ENCODE results near the gene OR1M1. TPM values are rescaled to one million over a fixed set of nuclear protein-coding genes. Genes with fewer than 3 reads are reported as not detected.

Gene OR1M1
- total RNA-seq, 1 donor from 2014 or later = not detected

GRCh38 chr19:9075064-9075949 lies 11.6 kb upstream of the OR1M1 start:
- Mint-ChIP-seq H3K9me3 (ENCODE audit: unreplicated experiment) (no peaks in the 10 kb centered on the region), H3K4me1 (ENCODE audit: unreplicated experiment) (peaks cover 16% of the 10 kb centered on the region), H3K27ac (ENCODE audit: unreplicated experiment) (peak overlapping the region; percentile 47), H3K36me3 (ENCODE audit: unreplicated experiment) (no peaks in the 10 kb centered on the region), H3K27me3 (ENCODE audit: unreplicated experiment) (no peaks in the 10 kb centered on the region), H3K4me3 (ENCODE audit: unreplicated experiment) (peak overlapping the region; percentile 18)
- TF ChIP-seq CTCF (IDR thresholded peaks at IDR 0.05) = no peak
- DNase-seq (ENCODE audit: extremely low spot score, unreplicated experiment) = peak; percentile 86

GRCh38 chr19:9076901-9077300 lies 10.0 kb upstream of the OR1M1 start:
- Mint-ChIP-seq H3K27ac (ENCODE audit: unreplicated experiment) (no peak overlapping the region), H3K4me3 (ENCODE audit: unreplicated experiment) (no peak overlapping the region), H3K9me3 (ENCODE audit: unreplicated experiment) (no peaks in the 10 kb centered on the region), H3K27me3 (ENCODE audit: unreplicated experiment) (no peaks in the 10 kb centered on the region), H3K36me3 (ENCODE audit: unreplicated experiment) (no peaks in the 10 kb centered on the region), H3K4me1 (ENCODE audit: unreplicated experiment) (peaks cover 16% of the 10 kb centered on the region)
- DNase-seq (ENCODE audit: extremely low spot score, unreplicated experiment) = no peak
- no peak for TF ChIP-seq CTCF (IDR thresholded peaks at IDR 0.05)

- peaks cover 16% of the 10 kb centered on the region for H3K4me1 Mint-ChIP-seq (ENCODE audit: unreplicated experiment)
- H3K4me3 Mint-ChIP-seq (ENCODE audit: unreplicated experiment) = no peak overlapping the region
- H3K27ac Mint-ChIP-seq (ENCODE audit: unreplicated experiment) = no peak overlapping the region
- no peak for TF ChIP-seq CTCF (IDR thresholded peaks at IDR 0.05)
- H3K36me3 Mint-ChIP-seq (ENCODE audit: unreplicated experiment) = no peaks in the 10 kb centered on the region
- no peak for DNase-seq (ENCODE audit: extremely low spot score, unreplicated experiment)
- H3K9me3 Mint-ChIP-seq (ENCODE audit: unreplicated experiment) = no peaks in the 10 kb centered on the region
- H3K27me3 Mint-ChIP-seq (ENCODE audit: unreplicated experiment) = no peaks in the 10 kb centered on the region
These were observed 8.2 kb upstream of the OR1M1 start for GRCh38 chr19:9078651-9079050.

GRCh38 chr19:9107375-9107774 lies 20.5 kb downstream of the OR1M1 start, which contains the start of gene OR7G2:
Gene OR7G2, minus strand, starts transcription at chr19:9107475. Its CDS starts 4,232 bp downstream, at chr19:9103243.
- TF ChIP-seq CTCF (IDR thresholded peaks at IDR 0.05) = no peak
- H3K4me3 Mint-ChIP-seq (ENCODE audit: unreplicated experiment) = no peak within 1 kb of the TSS
- H3K4me1 Mint-ChIP-seq (ENCODE audit: unreplicated experiment) = no peaks in the 10 kb centered on the region
- H3K9me3 Mint-ChIP-seq (ENCODE audit: unreplicated experiment) = peaks cover 4% of the 10 kb centered on the region
- H3K27me3 Mint-ChIP-seq (ENCODE audit: unreplicated experiment) = no peaks in the 10 kb centered on the region
- H3K36me3 Mint-ChIP-seq (ENCODE audit: unreplicated experiment) = no peaks in the 10 kb centered on the region
- no peak for DNase-seq (ENCODE audit: extremely low spot score, unreplicated experiment)
- H3K27ac Mint-ChIP-seq (ENCODE audit: unreplicated experiment) = no peak within 1 kb of the TSS

- Mint-ChIP-seq H3K4me1 (ENCODE audit: unreplicated experiment) (no peaks in the 10 kb centered on the region), H3K4me3 (ENCODE audit: unreplicated experiment) (no peak overlapping the region), H3K27ac (ENCODE audit: unreplicated experiment) (no peak overlapping the region), H3K9me3 (ENCODE audit: unreplicated experiment) (peaks cover 8% of the 10 kb centered on the region), H3K27me3 (ENCODE audit: unreplicated experiment) (no peaks in the 10 kb centered on the region), H3K36me3 (ENCODE audit: unreplicated experiment) (no peaks in the 10 kb centered on the region)
- no peak for TF ChIP-seq CTCF (IDR thresholded peaks at IDR 0.05)
- DNase-seq (ENCODE audit: extremely low spot score, unreplicated experiment) = no peak
These were observed 23.1 kb downstream of the OR1M1 start for GRCh38 chr19:9109959-9110358.
